ENCODE data around the gene TMEM72.

TMEM72 gene

GRCh38 chr10:44981172-44982113 lies 70.3 kb downstream of the TMEM72 start:
- peak overlapping the region; percentile 15 for H3K4me3 ChIP-seq
- peak overlapping the region; percentile 95 to 97 for H3K27ac ChIP-seq
- DNase-seq (ENCODE audit: low spot score) = no peak
- TF ChIP-seq CTCF (IDR thresholded peaks at IDR 0.05) = no peak

GRCh38 chr10:44982114-44982460 lies 71.0 kb downstream of the TMEM72 start:
- H3K4me3 ChIP-seq = peak overlapping the region; percentile 15
- no peak for TF ChIP-seq CTCF (IDR thresholded peaks at IDR 0.05)
- DNase-seq (ENCODE audit: low spot score) = no peak

GRCh38 chr10:44982496-44982895 lies 71.4 kb downstream of the TMEM72 start:
- no peak for DNase-seq (ENCODE audit: low spot score)
- Histone ChIP-seq H3K27ac (peak overlapping the region; percentile 95 to 97), H3K4me3 (peak overlapping the region; percentile 15)
- TF ChIP-seq CTCF (IDR thresholded peaks at IDR 0.05) = no peak

More at GRCh38 chr10:44982114-44982460, 71.0 kb downstream of the TMEM72 start:
- peak overlapping the region; percentile 95 to 97 for H3K27ac ChIP-seq

- Histone ChIP-seq H3K4me3 (no peak overlapping the region), H3K27ac (peak overlapping the region; percentile 81 to 95)
- peak; percentile 69 for DNase-seq (ENCODE audit: low spot score)
- TF ChIP-seq CTCF (IDR thresholded peaks at IDR 0.05) = no peak
Observed at GRCh38 chr10:44983066-44983894, 72.1 kb downstream of the TMEM72 start.

- DNase-seq (ENCODE audit: low spot score) = no peak
- TF ChIP-seq CTCF (IDR thresholded peaks at IDR 0.05) = no peak
- no peak overlapping the region for H3K4me3 ChIP-seq
- peak overlapping the region; percentile 80 to 81 for H3K27ac ChIP-seq
Observed at GRCh38 chr10:44983895-44984278, 72.8 kb downstream of the TMEM72 start.

GRCh38 chr10:44984671-44985101 lies 73.5 kb downstream of the TMEM72 start:
- DNase-seq (ENCODE audit: low spot score) = peak; percentile 68
- no peak overlapping the region for H3K4me3 ChIP-seq
- H3K27ac ChIP-seq = peak overlapping the region; percentile 80 to 81
- no peak for TF ChIP-seq CTCF (IDR thresholded peaks at IDR 0.05)

Measured in coronary artery (tissue), 2 donors.